K562 (cell line): ENCODE data around the gene ACBD6. TPM values are rescaled to one million over a fixed set of nuclear protein-coding genes. Genes with fewer than 3 reads are reported as not detected.

ENCODE experiments used
- ATF1 ChIP-seq, 2 experiments: fragments of 450-650 bp in 1 of 2; IDR thresholded peaks; 2 replicates each; pipeline ENCODE4 v1.6.1; 2016; ENCODE audit warnings: missing compliant biosample characterization in 1 of 2, missing genetic modification characterization in 1 of 2
- CEBPG ChIP-seq, 3 experiments: fragments of 200-800 bp in 1 of 3; sonication (Bioruptor generic) in 1 of 3; sonication (generic) in 1 of 3; formaldehyde crosslinking in 1 of 3; IDR thresholded peaks in 2 of 3; conservative IDR thresholded peaks in 1 of 3; 2 replicates each; pipeline versions ENCODE4 v1.6.1 to v1.8.0; 2016 to 2022; ENCODE audit warnings: missing compliant biosample characterization in 2 of 3, missing genetic modification characterization in 2 of 3, mild to moderate bottlenecking in 1 of 3, missing genetic modification reagents in 1 of 3
- L3MBTL2 ChIP-seq: fragments of 450-650 bp; IDR thresholded peaks from 2 replicates; pipeline ENCODE4 v1.6.1; 2016; ENCODE audit warnings: mild to moderate bottlenecking, moderate library complexity
- MAZ ChIP-seq, 2 experiments: fragments of 450-650 bp in 1 of 2; sonication (generic) in 1 of 2; formaldehyde crosslinking; IDR thresholded peaks in 1 of 2; conservative IDR thresholded peaks in 1 of 2; 2 replicates each; pipeline versions ENCODE4 v1.4.0 to v1.5.0; 2020; ENCODE audit warnings: mild to moderate bottlenecking in 1 of 2, missing genetic modification reagents in 1 of 2
- NBN ChIP-seq: fragments of 450-650 bp; IDR thresholded peaks from 2 replicates; pipeline ENCODE4 v1.6.1; 2016; ENCODE audit warnings: low read depth, mild to moderate bottlenecking
- NR2C2 ChIP-seq, 2 experiments: fragments of 200-800 bp in 1 of 2; sonication (Bioruptor generic) in 1 of 2; sonication (generic) in 1 of 2; formaldehyde crosslinking in 1 of 2; IDR thresholded peaks; 2 replicates each; pipeline versions ENCODE4 v1.6.1 to v1.8.0; 2016 to 2022; ENCODE audit warnings: mild to moderate bottlenecking in 1 of 2, missing compliant biosample characterization in 1 of 2, missing genetic modification characterization in 1 of 2, missing genetic modification reagents in 1 of 2
- PCBP2 ChIP-seq: fragments of 200-400 bp; formaldehyde crosslinking; IDR thresholded peaks from 2 replicates; pipeline ENCODE4 v1.6.1; 2018; ENCODE audit warnings: low read length, low read depth, mild to moderate bottlenecking, moderate library complexity; ENCODE audit not compliant: poor library complexity, severe bottlenecking
- RNF2 ChIP-seq: sonication (generic); IDR thresholded peaks from 2 replicates; pipeline ENCODE4 v1.6.1; 2016
- SLC30A9 ChIP-seq: fragments of 250-450 bp; sonication (Bioruptor Pico); IDR thresholded peaks from 2 replicates; pipeline ENCODE4 v1.8.0; 2022; ENCODE audit warnings: mild to moderate bottlenecking, moderate library complexity
- SOX6 ChIP-seq: fragments of 450-650 bp; IDR thresholded peaks from 2 replicates; pipeline ENCODE4 v1.6.1; 2014; ENCODE audit warnings: mild to moderate bottlenecking
- THRAP3 ChIP-seq: fragments of 450-650 bp; IDR thresholded peaks from 2 replicates; pipeline ENCODE4 v1.6.1; 2016; ENCODE audit warnings: mild to moderate bottlenecking, inconsistent platforms, borderline replicate concordance
- ZBTB9 ChIP-seq: fragments of 450-650 bp; formaldehyde crosslinking; IDR thresholded peaks from 2 replicates; pipeline ENCODE4 v1.4.0; 2020; ENCODE audit warnings: mild to moderate bottlenecking, moderate library complexity
- ZNF407 ChIP-seq: fragments of 450-650 bp; IDR thresholded peaks from 2 replicates; pipeline ENCODE4 v1.6.1; 2016; ENCODE audit warnings: low read depth
- ZNF57 ChIP-seq: fragments of 450-650 bp; formaldehyde crosslinking; IDR thresholded peaks from 2 replicates; pipeline ENCODE4 v1.4.0; 2020; ENCODE audit warnings: mild to moderate bottlenecking, moderate library complexity
- polyA plus RNA-seq, 8 experiments: library from polyadenylated mRNA; depleted of rRNA in 4 of 8; stranded (reverse) in 5 of 8; unstranded in 3 of 8; fragments of >200 nt; fragmentation: Nextera tagmentation in 2 of 8; fragmentation: Illumina TruSeq in 1 of 8; extraction: Ambion mirVana in 2 of 8; extraction: Trizol in 1 of 8; gene quantifications; 2 replicates each; pipeline versions ENCODE4 v1.2.1 to v1.2.3, GENCODE V29; 2011 to 2014; ENCODE audit warnings: inconsistent platforms in 1 of 8, missing spikeins in 1 of 8
- total RNA-seq, 7 experiments: library from RNA; depleted of rRNA in 6 of 7; stranded (reverse); fragments of >200 nt in 6 of 7; fragmentation: Illumina TruSeq in 2 of 7; extraction: Trizol in 2 of 7; gene quantifications; 2 replicates each; pipeline versions ENCODE4 v1.2.1 to v1.2.3, GENCODE V29; 2011 to 2021; ENCODE audit warnings: low replicate concordance in 1 of 7
- TF ChIP-seq, protein P1 (sequence below): IDR thresholded peaks from 2 replicates; pipeline ENCODE4 v1.6.1; 2012; ENCODE audit warnings: low read depth, low read length, improper control_type of control experiment, borderline replicate concordance

Gene ACBD6
- total and polyA plus RNA-seq, 9 of the 15 experiments (the other 6 are each of a cell fraction or from before 2014, with no cell fraction given): 16.9 to 107 (median 77.7) TPM

DNA sequence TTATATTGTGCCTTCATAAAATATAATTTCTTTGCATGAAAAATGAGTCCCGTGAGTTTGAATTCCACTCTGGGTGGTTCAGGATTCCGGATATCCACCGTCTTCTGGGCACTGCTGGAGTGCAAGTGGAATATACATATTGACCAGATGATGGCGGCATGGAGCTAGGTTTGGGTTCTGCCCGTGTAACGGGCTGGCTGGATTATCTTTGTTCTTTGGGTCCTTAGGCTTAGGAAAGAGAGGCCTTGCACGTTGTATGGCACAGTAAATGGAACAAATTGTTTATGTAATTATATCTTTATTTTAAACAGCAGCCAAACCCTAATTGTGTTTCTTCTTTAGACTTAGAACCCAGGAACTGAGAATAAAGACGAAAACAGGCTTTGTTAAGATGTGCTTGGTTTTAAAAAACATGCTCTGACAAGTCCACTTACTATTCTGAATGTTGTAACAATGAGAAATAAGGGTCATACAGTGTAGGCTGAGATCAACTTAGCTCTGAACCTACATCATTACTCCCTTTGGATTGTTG lies 13.5 kb upstream of the ACBD6 start (continued):
- TF ChIP-seq ZNF407 (no peak), ZNF57 (CRISPR knock-in tag) (no peak), L3MBTL2 (peak; percentile 26; the same call in 1 of the 2 replicates), NBN (peak; percentile 75; the same call in 1 of the 2 replicates), CEBPG (CRISPR knock-in tag; IDR thresholded peaks at IDR 0.05) (peak; percentile 39; the same call in 1 of the 2 replicates), CEBPG (tag; conservative IDR thresholded peaks at IDR 0.05 in 1 of 2, IDR thresholded peaks at IDR 0.05 in 1 of 2) (peak in 1 of 2 experiments; percentile 69; a peak in 1 of 4 replicates), ATF1 (CRISPR knock-in tag; IDR thresholded peaks at IDR 0.05) (no peak), ATF1 (tag; IDR thresholded peaks at IDR 0.05) (peak; percentile 20; the same call in 1 of the 2 replicates), SOX6 (peak; percentile 53; the same call in 1 of the 2 replicates), SLC30A9 (CRISPR knock-in tag) (no peak), NR2C2 (CRISPR knock-in tag; IDR thresholded peaks at IDR 0.05) (no peak), NR2C2 (tag; IDR thresholded peaks at IDR 0.05) (0 out of 2 replicates have a peak, but pooled peaks have one; percentile 17), MAZ (CRISPR knock-in tag; conservative IDR thresholded peaks at IDR 0.05 in 1 of 2, IDR thresholded peaks at IDR 0.05 in 1 of 2) (peak in 1 of 2 experiments; percentile 62; a peak in 2 of 4 replicates), RNF2 (no peak), ZBTB9 (CRISPR knock-in tag) (0 out of 2 replicates have a peak, but pooled peaks have one; percentile 59), PCBP2 (no peak), THRAP3 (no peak)
- TF ChIP-seq, protein P1, sequence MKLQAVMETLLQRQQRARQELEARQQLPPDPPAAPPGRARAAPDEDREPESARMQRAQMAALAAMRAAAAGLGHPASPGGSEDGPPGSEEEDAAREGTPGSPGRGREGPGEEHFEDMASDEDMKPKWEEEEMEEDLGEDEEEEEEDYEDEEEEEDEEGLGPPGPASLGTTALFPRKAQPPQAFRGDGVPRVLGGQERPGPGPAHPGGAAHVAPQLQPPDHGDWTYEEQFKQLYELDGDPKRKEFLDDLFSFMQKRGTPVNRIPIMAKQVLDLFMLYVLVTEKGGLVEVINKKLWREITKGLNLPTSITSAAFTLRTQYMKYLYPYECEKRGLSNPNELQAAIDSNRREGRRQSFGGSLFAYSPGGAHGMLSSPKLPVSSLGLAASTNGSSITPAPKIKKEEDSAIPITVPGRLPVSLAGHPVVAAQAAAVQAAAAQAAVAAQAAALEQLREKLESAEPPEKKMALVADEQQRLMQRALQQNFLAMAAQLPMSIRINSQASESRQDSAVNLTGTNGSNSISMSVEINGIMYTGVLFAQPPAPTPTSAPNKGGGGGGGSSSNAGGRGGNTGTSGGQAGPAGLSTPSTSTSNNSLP: peak; percentile 67; the same call in 1 of the 2 replicates
